T-cell (primary cell): ENCODE measurements around the gene RPL27. TPM values are rescaled to one million over a fixed set of nuclear protein-coding genes. Genes with fewer than 3 reads are reported as not detected.
"Not testable (repeated sequence)": the region's sequence is repeated elsewhere in the genome, so short reads cannot be mapped to it uniquely, and the experiment has no call there.

Source experiments
- ATAC-seq, 4 experiments: fragments of 200-7000 bp in 3 of 4; fragments of 150-1000 bp in 1 of 4; cut with Tn5 transposase; replicated peaks in 1 of 4; 1 replicate in 3 of 4; 2 replicates in 1 of 4; pipeline ENCODE4 v1.10.0; 2021; ENCODE audit warnings: moderate library complexity in 3 of 4, mild to moderate bottlenecking in 2 of 4, moderate number of reproducible peaks in 1 of 4
- CTCF ChIA-PET, 2 donors: fragments of 300-600 bp; sonication (Branson Sonifier 250); formaldehyde crosslinking; loops; one replicate each; lab custom pipeline; 2022; ENCODE audit warnings: antibody characterized with exemption in 2 of 2; lab: Charles Lee
- POLR2A ChIA-PET, 2 donors: fragments of 300-600 bp; sonication (Branson Sonifier 250); formaldehyde crosslinking; loops; one replicate each; lab custom pipeline; 2022; ENCODE audit warnings: antibody characterized with exemption in 2 of 2; lab: Charles Lee
- DNase-seq, 35 experiments: peaks; one replicate each; pipeline versions ENCODE4 v3.0.0 to v3.0.0-alpha.2; 2013 to 2023
- H3K27ac ChIP-seq: one replicate; pipeline ENCODE4 v1.5.1; 2013; ENCODE audit warnings: low read length
- H3K27me3 ChIP-seq, 2 experiments: replicated peaks in 1 of 2; 1 replicate in 1 of 2; 2 replicates in 1 of 2; pipeline versions ENCODE4 v1.6.1 to v1.7.0; 2013; ENCODE audit warnings: low read length in 1 of 2, mixed read lengths in 1 of 2; ENCODE audit not compliant: control insufficient read depth in 2 of 2, insufficient read depth in 2 of 2; ENCODE audit errors: extremely low read depth in 1 of 2
- H3K36me3 ChIP-seq, 2 donors: 1 replicate in 1 of 2; 2 replicates in 1 of 2; pipeline versions ENCODE4 v1.6.1 to v1.7.0; 2013; ENCODE audit warnings: low read length in 1 of 2; ENCODE audit not compliant: control insufficient read depth in 2 of 2, insufficient read depth in 1 of 2; ENCODE audit errors: extremely low read depth in 1 of 2
- H3K4me1 ChIP-seq, 2 experiments: 1 replicate in 1 of 2; 2 replicates in 1 of 2; pipeline versions ENCODE4 v1.6.1 to v1.7.0; 2013; ENCODE audit warnings: low read length in 2 of 2, mixed read lengths in 1 of 2; ENCODE audit not compliant: insufficient read depth in 2 of 2, control insufficient read depth in 1 of 2; ENCODE audit errors: extremely low read depth in 1 of 2
- H3K4me3 ChIP-seq, 2 donors: 1 replicate in 1 of 2; 2 replicates in 1 of 2; pipeline versions ENCODE4 v1.5.1 to v1.7.0; 2013; ENCODE audit warnings: mild to moderate bottlenecking in 2 of 2, low read length in 1 of 2, moderate library complexity in 1 of 2; ENCODE audit not compliant: control insufficient read depth in 1 of 2; ENCODE audit errors: extremely low read depth in 1 of 2
- H3K9me3 ChIP-seq: 2 replicates; pipeline ENCODE4 v1.7.0; 2013
- H3K27ac Mint-ChIP-seq, 2 donors: one replicate each; pipeline ENCODE4 v1.8.0; 2020 to 2021; ENCODE audit warnings: mild to moderate bottlenecking in 2 of 2, mixed read lengths in 2 of 2
- H3K27me3 Mint-ChIP-seq, 2 donors: one replicate each; pipeline ENCODE4 v1.8.0; 2021 to 2022; ENCODE audit warnings: mixed read lengths in 2 of 2
- H3K36me3 Mint-ChIP-seq: one replicate; pipeline ENCODE4 v1.8.0; 2021; ENCODE audit warnings: mixed read lengths
- H3K4me1 Mint-ChIP-seq, 3 donors: one replicate each; pipeline ENCODE4 v1.8.0; 2020 to 2022; ENCODE audit warnings: mixed read lengths in 3 of 3, mild to moderate bottlenecking in 1 of 3
- H3K4me3 Mint-ChIP-seq, 3 donors: one replicate each; pipeline ENCODE4 v1.8.0; 2020 to 2022; ENCODE audit warnings: mild to moderate bottlenecking in 3 of 3, mixed read lengths in 3 of 3, moderate library complexity in 3 of 3
- H3K9me3 Mint-ChIP-seq, 3 donors: one replicate each; pipeline ENCODE4 v1.8.0; 2020 to 2022; ENCODE audit warnings: mixed read lengths in 3 of 3
- WGBS: methylation state at CpG from one replicate; pipeline ENCODE4 v1.1.5; 2013; ENCODE audit warnings: missing lambda C conversion rate; ENCODE audit not compliant: insufficient coverage; 5-methylcytosine and 5-hydroxymethylcytosine counted together
- total RNA-seq, 35 experiments: library from RNA in 6 of 35; stranded (reverse) in 6 of 35; fragments of 120-200 nt in 1 of 35; gene quantifications; one replicate each; pipeline versions ENCODE4 v1.2.1 to v1.2.4 and lab custom pipeline; 2013 to 2026

The RPL27 gene
- total RNA-seq, 5 donors from 2014 or later (not counting 1 experiment from before 2014, with no cell fraction given), result 1,254 to 1,790 (median 1,710) TPM

DNA sequence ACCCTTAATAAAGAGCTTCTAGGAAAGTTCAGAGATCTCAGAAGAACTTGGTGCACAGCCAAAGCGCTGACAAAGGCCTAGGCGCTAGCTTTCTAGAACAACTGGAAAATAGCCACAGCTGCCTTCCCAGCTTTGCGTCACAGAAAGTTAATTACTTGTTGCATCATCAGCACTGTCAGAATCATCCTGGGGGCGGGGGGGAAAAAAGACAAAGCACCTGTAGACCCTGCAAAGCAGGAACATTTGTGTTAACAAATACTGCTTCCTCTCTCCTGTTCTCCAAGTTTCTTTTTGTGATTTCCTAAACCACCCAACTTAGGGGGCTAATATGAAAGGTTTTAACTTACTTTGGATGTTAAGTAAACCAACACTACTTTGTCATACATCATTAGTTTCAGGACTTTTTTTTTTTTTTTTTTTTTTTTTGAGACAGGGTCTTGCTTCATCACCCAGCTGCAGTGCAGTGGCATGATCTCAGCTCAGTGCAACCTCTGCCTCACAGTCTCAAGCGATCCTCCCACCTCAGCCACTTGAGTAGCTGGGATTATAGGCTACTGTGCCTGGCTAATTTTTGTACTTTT is 29.1 kb upstream of the RPL27 start:
- H3K9me3 Mint-ChIP-seq, result no peaks in the 10 kb centered on the region
- 100% methylated on average over 2 of the region's 5 CpGs for WGBS
- H3K4me3 Mint-ChIP-seq, result no peak overlapping the region
- DNase-seq, result no peak
- Histone ChIP-seq H3K27me3 (peaks cover 0 to 2% of the 10 kb centered on the region in 2 experiments), H3K27ac (no peak overlapping the region), H3K4me1 (peaks cover 0 to 7% of the 10 kb centered on the region in 2 experiments), H3K36me3 (no peaks in the 10 kb centered on the region), H3K4me3 (no peak overlapping the region), H3K9me3 (no peaks in the 10 kb centered on the region)
- ChIA-PET CTCF (interaction anchor here in 1 of 2 donors (0.5 to 0.6 kb wide), 2 partner anchors 170 to 244 kb away, joined by 3 to 7 read pairs; no protein-coding TSS in a partner anchor), POLR2A (interaction anchor here in 1 of 2 donors (0.6 kb wide), 1 partner anchor 14 kb away, joined by 5 read pairs; no protein-coding TSS in a partner anchor)
- H3K4me1 Mint-ChIP-seq, result peaks cover 5 to 6% (median 6%) of the 10 kb centered on the region in 3 donors
- no peaks in the 10 kb centered on the region for H3K36me3 Mint-ChIP-seq
- H3K27me3 Mint-ChIP-seq, result no peaks in the 10 kb centered on the region
- no peak overlapping the region for H3K27ac Mint-ChIP-seq
- ATAC-seq, result no peak

- POLR2A ChIA-PET, result no interaction called here
- Mint-ChIP-seq H3K27me3 (no peaks in the 10 kb centered on the region), H3K36me3 (no peaks in the 10 kb centered on the region), H3K4me3 (no peak overlapping the region), H3K4me1 (no peaks in the 10 kb centered on the region), H3K27ac (no peak overlapping the region), H3K9me3 (no peaks in the 10 kb centered on the region)
- 94% methylated on average over 4 of the region's 5 CpGs for WGBS
- Histone ChIP-seq H3K27ac (no peak overlapping the region), H3K9me3 (no peaks in the 10 kb centered on the region), H3K4me1 (no peaks in the 10 kb centered on the region), H3K27me3 (no peaks in the 10 kb centered on the region), H3K4me3 (no peak overlapping the region), H3K36me3 (no peaks in the 10 kb centered on the region)
- DNase-seq (no peak), ATAC-seq (no peak)
- CTCF ChIA-PET, result interaction anchor here in 1 of 2 donors (0.7 kb wide), 1 partner anchor 153 kb away, joined by 4 read pairs; no protein-coding TSS in a partner anchor
Observed at GRCh38 chr17:42971589-42971988, 26.6 kb upstream of the RPL27 start.

GRCh38 chr17:42973323-42973722 is 24.9 kb upstream of the RPL27 start:
- CTCF ChIA-PET, H3K27ac Mint-ChIP-seq: not testable (repeated sequence)

GRCh38 chr17:42975265-42975664 is 23.0 kb upstream of the RPL27 start:
- Histone ChIP-seq H3K4me1 (peaks cover 3 to 8% of the 10 kb centered on the region in 2 experiments), H3K36me3 (no peaks in the 10 kb centered on the region), H3K27ac (no peak overlapping the region), H3K27me3 (no peaks in the 10 kb centered on the region), H3K9me3 (no peaks in the 10 kb centered on the region), H3K4me3 (no peak overlapping the region)
- Mint-ChIP-seq H3K27me3 (no peaks in the 10 kb centered on the region), H3K27ac (no peak overlapping the region), H3K4me3 (no peak overlapping the region), H3K36me3 (no peaks in the 10 kb centered on the region), H3K9me3 (no peaks in the 10 kb centered on the region), H3K4me1 (peaks cover 10 to 14% (median 12%) of the 10 kb centered on the region in 3 donors)
- ATAC-seq, result no peak
- DNase-seq, result no peak
- CTCF ChIA-PET, result no interaction called here
- POLR2A ChIA-PET, result no interaction called here
- WGBS, result no CpG with 5 or more reads among the region's 2 CpGs

More at GRCh38 chr17:42973323-42973722, 24.9 kb upstream of the RPL27 start:
- H3K4me1 Mint-ChIP-seq, H3K4me1 ChIP-seq, H3K9me3 Mint-ChIP-seq, H3K4me3 Mint-ChIP-seq, ATAC-seq, H3K36me3 ChIP-seq, H3K27me3 ChIP-seq, H3K36me3 Mint-ChIP-seq, H3K27me3 Mint-ChIP-seq, H3K27ac ChIP-seq, H3K9me3 ChIP-seq, POLR2A ChIA-PET, H3K4me3 ChIP-seq, DNase-seq: not testable (repeated sequence)
- WGBS, result no CpG with 5 or more reads among the region's 18 CpGs

GRCh38 chr17:42975701-42976100 is 22.5 kb upstream of the RPL27 start:
- H3K36me3 Mint-ChIP-seq, H3K27me3 ChIP-seq, H3K27ac Mint-ChIP-seq, H3K9me3 Mint-ChIP-seq, DNase-seq, H3K4me1 ChIP-seq, CTCF ChIA-PET, H3K4me3 Mint-ChIP-seq, H3K4me3 ChIP-seq, H3K9me3 ChIP-seq, POLR2A ChIA-PET, H3K27ac ChIP-seq, H3K36me3 ChIP-seq, ATAC-seq, H3K27me3 Mint-ChIP-seq: not testable (repeated sequence)
- 96% methylated on average over 10 of the region's 16 CpGs for WGBS
- H3K4me1 Mint-ChIP-seq, result peaks cover 12 to 19% (median 14%) of the 10 kb centered on the region in 3 donors

GRCh38 chr17:42979511-42980273 is 18.5 kb upstream of the RPL27 start, which contains the start of gene PTGES3L:
TSS of gene PTGES3L (minus strand) at chr17:42980080. CDS start at chr17:42980053, 27 bp downstream.
- Histone ChIP-seq H3K9me3 (no peaks in the 10 kb centered on the region), H3K27me3 (no peaks in the 10 kb centered on the region), H3K4me1 (peaks cover 13 to 23% of the 10 kb centered on the region in 2 experiments), H3K36me3 (peaks cover 0 to 3% of the 10 kb centered on the region in 2 donors), H3K4me3 (peak within 1 kb of the TSS; percentile 69 to 83), H3K27ac (peak within 1 kb of the TSS; percentile 60)
- no peaks in the 10 kb centered on the region for H3K27me3 Mint-ChIP-seq
- WGBS, result 24% methylated on average over 9 of the region's 21 CpGs
- peak within 1 kb of the TSS; percentile 97 to 99 (median 98) for H3K4me3 Mint-ChIP-seq
- ChIA-PET CTCF (interaction anchor here in 1 of 2 donors (0.6 kb wide), 2 partner anchors 130 to 705 kb away, joined by 4 read pairs; no protein-coding TSS in a partner anchor), POLR2A (no interaction called here)
- DNase-seq (peak in 3 of 35 experiments; percentile 10 to 24 (median 13)), ATAC-seq (peak; percentile 10 to 36 (median 24))
- peaks cover 4% of the 10 kb centered on the region for H3K36me3 Mint-ChIP-seq
- peak within 1 kb of the TSS; percentile 96 to 97 for H3K27ac Mint-ChIP-seq
- no peaks in the 10 kb centered on the region for H3K9me3 Mint-ChIP-seq
- peaks cover 32 to 36% (median 35%) of the 10 kb centered on the region in 3 donors for H3K4me1 Mint-ChIP-seq
